SK-N-MC (cell line): ENCODE measurements around the gene SEL1L3.

Source experiments
- EZH2 ChIP-seq: fragments of 200-600 bp; sonication (generic); IDR thresholded peaks from one replicate; pipeline ENCODE4 v1.6.1; 2017; ENCODE audit warnings: antibody characterized with exemption
- FOXP2 ChIP-seq: optimal IDR thresholded peaks from 2 replicates; pipeline ENCODE3; 2011; ENCODE audit warnings: mild to moderate bottlenecking, moderate library complexity; ENCODE audit not compliant: insufficient read depth; ENCODE audit errors: extremely low read length, control extremely low read depth
- POLR2AphosphoS5 ChIP-seq: IDR thresholded peaks from 2 replicates; pipeline ENCODE4 v1.6.1; 2012; ENCODE audit warnings: mild to moderate bottlenecking, low read depth, low read length, borderline replicate concordance

DNA sequence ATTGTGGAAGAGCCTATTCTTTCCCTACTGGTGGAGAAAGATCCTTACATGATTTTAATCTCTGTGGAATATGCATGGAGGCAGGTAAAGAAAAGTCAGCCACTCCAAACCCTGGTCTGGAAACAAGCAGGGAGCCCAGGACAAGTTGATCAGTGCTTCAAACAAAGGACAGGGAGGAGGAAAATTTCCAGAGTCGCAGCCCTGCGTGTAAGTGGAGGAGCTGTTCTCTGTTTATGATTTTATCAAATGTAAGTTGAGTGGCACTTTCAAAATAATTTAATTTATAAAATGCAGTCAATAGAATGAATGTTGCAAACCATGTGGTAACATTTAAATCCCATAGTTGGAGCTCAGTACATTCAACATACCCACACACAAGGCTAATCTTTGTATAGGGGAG is 150.2 kb downstream of the SEL1L3 start:
- TF ChIP-seq EZH2 (no peak), POLR2AphosphoS5 (no peak), FOXP2 (no peak)
